Activated T-cell treated with anti-CD3 and anti-CD28 coated beads, Interleukin-2, amount 50 U/mL, for 4 hours (primary cell): ENCODE data around the gene DBNDD1. TPM values are rescaled to one million over a fixed set of nuclear protein-coding genes. Genes with fewer than 3 reads are reported as not detected.
"Not testable (repeated sequence)": the region's sequence is repeated elsewhere in the genome, so short reads cannot be mapped to it uniquely, and the experiment has no call there.

ENCODE experiments used
- ATAC-seq, 2 donors: fragments of 200-7000 bp; cut with Tn5 transposase; one replicate each; pipeline ENCODE4 v1.10.0; 2021
- DNase-seq: peaks from one replicate; pipeline ENCODE4 v3.0.0-alpha.2; 2020
- H3K27me3 Mint-ChIP-seq: one replicate; pipeline ENCODE4 v1.8.0; 2021; ENCODE audit warnings: low read depth, mixed read lengths
- H3K36me3 Mint-ChIP-seq: one replicate; pipeline ENCODE4 v1.8.0; 2022; ENCODE audit warnings: mixed read lengths; ENCODE audit not compliant: insufficient read depth
- H3K4me1 Mint-ChIP-seq: one replicate; pipeline ENCODE4 v1.8.0; 2021; ENCODE audit warnings: low read depth, mixed read lengths
- H3K4me3 Mint-ChIP-seq: one replicate; pipeline ENCODE4 v1.8.0; 2021; ENCODE audit warnings: mild to moderate bottlenecking, moderate library complexity, mixed read lengths
- H3K9me3 Mint-ChIP-seq: one replicate; pipeline ENCODE4 v1.8.0; 2021; ENCODE audit warnings: mixed read lengths
- total RNA-seq, 3 donors: library from RNA; stranded (reverse); gene quantifications; one replicate each; pipeline ENCODE4 v1.2.1, GENCODE V29; 2021

Gene DBNDD1
- total RNA-seq, 3 donors from 2014 or later = 0.47 to 1.2 (median 0.92) TPM

GRCh38 chr16:90010676-90011507 is 8.4 kb downstream of the DBNDD1 start:
- H3K36me3 Mint-ChIP-seq = no peaks in the 10 kb centered on the region
- H3K27me3 Mint-ChIP-seq = no peaks in the 10 kb centered on the region
- no peak for ATAC-seq
- H3K4me3 Mint-ChIP-seq = no peak overlapping the region
- no peak for DNase-seq
- H3K4me1 Mint-ChIP-seq = peaks cover 23% of the 10 kb centered on the region
- H3K9me3 Mint-ChIP-seq = no peaks in the 10 kb centered on the region

- ATAC-seq (peak; percentile 19 to 39), DNase-seq (no peak)
- H3K4me1 Mint-ChIP-seq = peaks cover 23% of the 10 kb centered on the region
- H3K36me3 Mint-ChIP-seq = no peaks in the 10 kb centered on the region
- no peaks in the 10 kb centered on the region for H3K9me3 Mint-ChIP-seq
- peak overlapping the region; percentile 73 for H3K4me3 Mint-ChIP-seq
- H3K27me3 Mint-ChIP-seq = no peaks in the 10 kb centered on the region
These were observed 9.9 kb downstream of the DBNDD1 start for GRCh38 chr16:90009172-90009899.

- H3K4me1 Mint-ChIP-seq = peaks cover 23% of the 10 kb centered on the region
- peak; percentile 98 to 100 for ATAC-seq
- H3K36me3 Mint-ChIP-seq = no peaks in the 10 kb centered on the region
- no peaks in the 10 kb centered on the region for H3K9me3 Mint-ChIP-seq
- H3K27me3 Mint-ChIP-seq = no peaks in the 10 kb centered on the region
- peak overlapping the region; percentile 73 for H3K4me3 Mint-ChIP-seq
- peak; percentile 68 for DNase-seq
These were observed 10.5 kb downstream of the DBNDD1 start for GRCh38 chr16:90008708-90009145.

GRCh38 chr16:90007635-90008234 is 11.5 kb downstream of the DBNDD1 start:
- not testable (repeated sequence) for H3K27me3 Mint-ChIP-seq, H3K36me3 Mint-ChIP-seq, H3K9me3 Mint-ChIP-seq, DNase-seq, H3K4me3 Mint-ChIP-seq, ATAC-seq
- H3K4me1 Mint-ChIP-seq = peaks cover 23% of the 10 kb centered on the region

GRCh38 chr16:90007015-90007414 is 12.2 kb downstream of the DBNDD1 start:
- DNase-seq = no peak
- Mint-ChIP-seq H3K4me1 (peaks cover 23% of the 10 kb centered on the region), H3K4me3 (no peak overlapping the region), H3K9me3 (no peaks in the 10 kb centered on the region), H3K27me3 (no peaks in the 10 kb centered on the region), H3K36me3 (no peaks in the 10 kb centered on the region)
- ATAC-seq = no peak

- Mint-ChIP-seq H3K4me1 (peaks cover 23% of the 10 kb centered on the region), H3K9me3 (no peaks in the 10 kb centered on the region), H3K27me3 (no peaks in the 10 kb centered on the region), H3K36me3 (no peaks in the 10 kb centered on the region), H3K4me3 (no peak overlapping the region)
- DNase-seq = no peak
- no peak for ATAC-seq
These were observed 13.1 kb downstream of the DBNDD1 start for GRCh38 chr16:90005956-90006663.

- H3K4me3 Mint-ChIP-seq = no peak overlapping the region
- H3K36me3 Mint-ChIP-seq = peaks cover 3% of the 10 kb centered on the region
- ATAC-seq (no peak), DNase-seq (no peak)
- no peaks in the 10 kb centered on the region for H3K27me3 Mint-ChIP-seq
- H3K4me1 Mint-ChIP-seq = peaks cover 17% of the 10 kb centered on the region
- H3K9me3 Mint-ChIP-seq = no peaks in the 10 kb centered on the region
These were observed 14.7 kb downstream of the DBNDD1 start for GRCh38 chr16:90004577-90004976.

GRCh38 chr16:90002759-90003158 is 16.5 kb downstream of the DBNDD1 start:
- no peaks in the 10 kb centered on the region for H3K9me3 Mint-ChIP-seq
- DNase-seq (no peak), ATAC-seq (no peak)
- H3K27me3 Mint-ChIP-seq = no peaks in the 10 kb centered on the region
- peaks cover 6% of the 10 kb centered on the region for H3K4me1 Mint-ChIP-seq
- peaks cover 9% of the 10 kb centered on the region for H3K36me3 Mint-ChIP-seq
- no peak overlapping the region for H3K4me3 Mint-ChIP-seq

GRCh38 chr16:90001761-90002503 is 17.3 kb downstream of the DBNDD1 start:
- Mint-ChIP-seq H3K36me3 (peaks cover 9% of the 10 kb centered on the region), H3K9me3 (no peaks in the 10 kb centered on the region), H3K4me1 (peaks cover 2% of the 10 kb centered on the region), H3K4me3 (no peak overlapping the region), H3K27me3 (no peaks in the 10 kb centered on the region)
- DNase-seq = no peak
- no peak for ATAC-seq

GRCh38 chr16:90000733-90001427 is 18.4 kb downstream of the DBNDD1 start:
- ATAC-seq (no peak), DNase-seq (no peak)
- no peaks in the 10 kb centered on the region for H3K27me3 Mint-ChIP-seq
- H3K9me3 Mint-ChIP-seq = no peaks in the 10 kb centered on the region
- H3K4me3 Mint-ChIP-seq = no peak overlapping the region
- peaks cover 7% of the 10 kb centered on the region for H3K4me1 Mint-ChIP-seq
- peaks cover 13% of the 10 kb centered on the region for H3K36me3 Mint-ChIP-seq

- DNase-seq (no peak), ATAC-seq (no peak)
- H3K27me3 Mint-ChIP-seq = no peaks in the 10 kb centered on the region
- peaks cover 15% of the 10 kb centered on the region for H3K36me3 Mint-ChIP-seq
- H3K4me1 Mint-ChIP-seq = peaks cover 7% of the 10 kb centered on the region
- H3K9me3 Mint-ChIP-seq = no peaks in the 10 kb centered on the region
- no peak overlapping the region for H3K4me3 Mint-ChIP-seq
These were observed 19.3 kb downstream of the DBNDD1 start for GRCh38 chr16:89999831-90000574.

GRCh38 chr16:89996178-89996489 is 23.1 kb downstream of the DBNDD1 start:
- Mint-ChIP-seq H3K4me1 (peaks cover 10% of the 10 kb centered on the region), H3K27me3 (no peaks in the 10 kb centered on the region), H3K4me3 (peak overlapping the region; percentile 43), H3K9me3 (no peaks in the 10 kb centered on the region), H3K36me3 (peaks cover 40% of the 10 kb centered on the region)
- ATAC-seq = no peak
- no peak for DNase-seq
